ENCODE results near the gene PARP1.

- TF ChIP-seq, protein P1, sequence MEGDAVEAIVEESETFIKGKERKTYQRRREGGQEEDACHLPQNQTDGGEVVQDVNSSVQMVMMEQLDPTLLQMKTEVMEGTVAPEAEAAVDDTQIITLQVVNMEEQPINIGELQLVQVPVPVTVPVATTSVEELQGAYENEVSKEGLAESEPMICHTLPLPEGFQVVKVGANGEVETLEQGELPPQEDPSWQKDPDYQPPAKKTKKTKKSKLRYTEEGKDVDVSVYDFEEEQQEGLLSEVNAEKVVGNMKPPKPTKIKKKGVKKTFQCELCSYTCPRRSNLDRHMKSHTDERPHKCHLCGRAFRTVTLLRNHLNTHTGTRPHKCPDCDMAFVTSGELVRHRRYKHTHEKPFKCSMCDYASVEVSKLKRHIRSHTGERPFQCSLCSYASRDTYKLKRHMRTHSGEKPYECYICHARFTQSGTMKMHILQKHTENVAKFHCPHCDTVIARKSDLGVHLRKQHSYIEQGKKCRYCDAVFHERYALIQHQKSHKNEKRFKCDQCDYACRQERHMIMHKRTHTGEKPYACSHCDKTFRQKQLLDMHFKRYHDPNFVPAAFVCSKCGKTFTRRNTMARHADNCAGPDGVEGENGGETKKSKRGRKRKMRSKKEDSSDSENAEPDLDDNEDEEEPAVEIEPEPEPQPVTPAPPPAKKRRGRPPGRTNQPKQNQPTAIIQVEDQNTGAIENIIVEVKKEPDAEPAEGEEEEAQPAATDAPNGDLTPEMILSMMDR (IDR thresholded peaks at IDR 0.05; ENCODE audit: low read length): no peak
- no peak for TF ChIP-seq EZH2 (IDR thresholded peaks at IDR 0.05; ENCODE audit: borderline replicate concordance, low read length)
These were observed 54.0 kb downstream of the PARP1 start for GRCh38 chr1:226353698-226354525.
